Hematopoietic multipotent progenitor cell treated with erythropoietin and hydrocortisone succinate and interleukin-3 and kit ligand, for 17 days (in vitro differentiated cells): Measurements from ENCODE around the gene NIPAL3.
"Not testable (repeated sequence)": the region's sequence is repeated elsewhere in the genome, so short reads cannot be mapped to it uniquely, and the experiment has no call there.

Source experiments
- DNase-seq: peaks from one replicate; pipeline ENCODE4 v3.0.0-alpha.2; 2015; ENCODE audit warnings: low spot score

NIPAL3 gene

DNA sequence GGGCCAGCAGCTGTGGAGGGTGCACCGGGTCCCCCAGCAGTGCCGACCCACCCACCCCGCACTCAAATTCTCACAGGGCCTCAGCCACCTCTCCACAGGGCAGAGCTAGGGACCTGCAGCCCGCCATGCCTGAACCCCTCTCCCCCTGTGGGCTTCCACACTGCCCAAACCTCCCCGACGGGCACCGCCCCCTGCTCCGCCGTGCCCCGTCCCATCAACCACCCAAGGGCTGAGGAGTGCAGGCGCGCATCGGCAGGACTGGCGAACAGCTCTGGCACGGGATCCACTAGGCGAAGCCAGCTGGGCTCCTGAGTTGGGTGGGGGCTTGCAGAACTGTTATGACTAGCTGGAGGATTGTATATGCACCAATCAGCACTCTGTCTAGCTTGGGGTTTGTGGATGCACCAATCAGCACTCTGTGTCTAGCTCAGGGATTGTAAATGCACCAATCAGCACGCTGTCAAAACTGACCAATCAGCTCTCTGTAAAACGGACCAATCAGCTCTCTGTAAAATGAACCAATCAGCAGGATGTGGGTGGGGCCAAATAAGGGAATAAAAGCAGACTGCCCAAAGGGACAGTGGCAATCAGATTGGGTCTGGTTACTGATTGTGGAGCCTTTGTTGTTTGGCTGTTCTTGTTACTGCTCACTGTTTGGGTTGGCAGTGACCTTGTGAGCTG lies 74.6 kb downstream of the NIPAL3 start:
- no peak for DNase-seq

DNA sequence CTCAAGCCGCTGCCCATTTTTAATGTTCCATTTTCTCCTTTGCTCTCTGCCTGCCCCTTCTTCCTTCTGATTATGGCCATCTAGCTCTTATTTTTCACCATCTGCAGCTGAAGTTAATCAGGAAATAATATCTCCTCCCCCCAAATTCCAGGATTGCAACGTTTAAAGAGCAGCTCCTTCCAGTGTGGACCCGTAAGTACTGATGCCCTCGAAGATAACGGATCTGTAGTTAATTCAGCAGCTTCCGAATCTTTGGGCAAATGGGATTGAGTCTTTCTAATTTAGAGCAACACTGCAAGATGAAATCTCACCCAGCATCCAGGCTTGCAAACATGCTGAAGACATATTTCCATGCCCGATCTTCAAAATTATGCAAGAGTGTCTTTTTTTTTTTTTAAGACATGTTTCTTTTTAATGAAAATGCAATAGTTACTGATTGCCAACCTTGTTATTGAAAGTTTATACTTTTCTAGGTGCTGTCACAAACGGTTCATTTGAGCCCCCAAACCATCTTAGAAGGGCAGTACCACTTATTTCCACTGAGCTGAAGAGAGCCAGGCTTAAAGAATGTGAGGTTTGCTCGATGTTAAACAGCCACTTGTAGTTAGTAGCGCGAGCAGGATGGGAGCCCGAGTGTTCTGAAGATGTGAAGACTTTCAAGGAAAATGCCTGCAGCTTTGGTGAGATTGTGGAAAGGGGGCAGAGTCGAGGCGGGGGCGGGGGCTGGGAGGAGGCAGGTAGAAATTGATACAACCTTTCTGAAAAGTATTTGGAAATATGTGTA lies 76.2 kb downstream of the NIPAL3 start:
- no peak for DNase-seq

GRCh38 chr1:24492935-24493334 lies 77.3 kb downstream of the NIPAL3 start:
- DNase-seq, result not testable (repeated sequence)

DNA sequence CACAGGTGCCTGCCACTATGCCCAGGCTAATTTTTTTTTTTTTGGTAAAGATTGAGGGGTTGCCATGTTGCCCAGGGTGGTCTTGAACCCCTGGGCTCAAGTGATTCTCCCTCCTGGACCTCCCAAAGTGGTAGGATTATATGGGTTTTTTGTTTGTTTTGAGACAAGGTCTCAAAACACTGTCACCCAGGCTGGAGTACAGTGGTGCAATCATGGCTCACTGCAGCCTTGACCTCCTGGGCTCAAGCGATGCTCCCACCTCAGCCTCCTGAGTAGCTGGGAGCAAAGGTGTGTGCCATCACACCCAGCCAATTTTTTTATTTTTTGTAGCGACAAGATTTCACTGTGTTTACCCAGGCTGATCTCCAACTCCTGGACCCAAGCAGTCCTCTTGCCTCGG lies 78.2 kb downstream of the NIPAL3 start:
- DNase-seq, result no peak

GRCh38 chr1:24498589-24498988 lies 83.0 kb downstream of the NIPAL3 start:
- DNase-seq, result no peak

DNA sequence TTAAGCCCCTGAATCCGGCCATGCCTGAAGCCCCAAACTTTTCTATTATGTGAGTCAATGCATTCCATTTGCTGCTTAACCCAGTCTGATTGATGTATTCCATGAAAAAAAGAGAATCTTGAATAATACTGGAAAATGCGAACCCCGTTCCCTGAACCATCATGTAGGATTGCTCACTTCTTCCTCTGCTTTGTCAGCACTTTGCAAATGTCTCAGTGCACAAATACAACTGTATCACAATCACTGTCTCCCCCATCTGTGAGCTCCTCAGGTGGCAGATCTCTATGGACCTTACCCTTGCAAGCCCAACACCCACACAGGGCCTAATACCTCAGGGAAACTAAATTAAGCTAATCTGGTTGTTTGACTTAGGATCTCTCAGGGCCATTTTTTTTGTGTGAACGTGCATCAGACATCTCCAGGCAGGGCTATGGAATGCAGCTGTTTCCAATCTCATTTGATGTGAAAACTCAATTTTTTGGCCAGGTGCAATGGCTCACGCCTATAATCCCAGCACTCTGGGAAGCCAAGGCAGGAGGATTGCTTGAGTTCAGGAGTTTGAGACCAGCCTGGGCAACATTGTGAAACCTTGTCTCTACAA lies 84.9 kb downstream of the NIPAL3 start:
- no peak for DNase-seq

DNA sequence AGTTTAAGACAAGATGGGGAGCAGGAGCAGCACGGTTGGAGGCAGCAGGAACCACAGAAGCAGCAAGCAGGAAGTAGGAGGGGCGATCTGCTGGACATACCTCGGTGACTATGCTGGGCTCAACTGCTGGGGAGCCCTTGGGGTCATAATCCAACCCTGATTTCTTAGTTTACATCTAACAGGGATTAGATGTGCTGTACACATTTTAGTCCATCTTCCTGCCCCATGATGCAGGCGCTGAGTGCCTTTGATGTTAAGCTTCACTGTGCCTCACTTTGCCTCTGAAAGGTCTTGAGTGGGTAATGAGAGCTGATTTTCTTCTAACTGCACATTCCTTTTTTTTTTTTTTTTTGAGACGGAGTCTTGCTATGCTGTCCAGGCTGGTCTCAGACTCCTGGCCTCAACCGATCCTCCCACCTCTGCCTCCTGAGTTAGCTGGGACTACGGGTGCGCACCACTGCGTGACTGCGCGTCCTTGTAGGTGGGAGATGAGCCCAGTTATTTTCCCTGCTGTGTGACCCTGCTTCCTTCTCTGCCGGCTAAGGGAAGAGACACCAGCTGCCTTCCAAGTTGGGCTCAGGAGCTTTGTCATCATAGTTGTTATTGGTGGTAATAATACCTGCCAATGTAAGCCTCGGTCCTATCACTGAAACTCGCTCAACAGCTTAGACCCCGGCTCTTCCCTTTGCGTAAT lies 85.9 kb downstream of the NIPAL3 start:
- no peak for DNase-seq

- no peak for DNase-seq
Observed at GRCh38 chr1:24502065-24502708, 86.6 kb downstream of the NIPAL3 start.

GRCh38 chr1:24502709-24503058 lies 87.1 kb downstream of the NIPAL3 start, which contains the start of gene RCAN3:
Gene RCAN3, plus strand, starts transcription at chr1:24502836. Its CDS starts 11,537 bp downstream, at chr1:24514373.
- peak; percentile 46 for DNase-seq

- DNase-seq, result no peak
Observed at GRCh38 chr1:24503059-24503751, 87.6 kb downstream of the NIPAL3 start.

- no peak for DNase-seq
Observed at GRCh38 chr1:24503870-24504523, 88.4 kb downstream of the NIPAL3 start.

GRCh38 chr1:24504560-24504959 lies 89.0 kb downstream of the NIPAL3 start:
- no peak for DNase-seq

DNA sequence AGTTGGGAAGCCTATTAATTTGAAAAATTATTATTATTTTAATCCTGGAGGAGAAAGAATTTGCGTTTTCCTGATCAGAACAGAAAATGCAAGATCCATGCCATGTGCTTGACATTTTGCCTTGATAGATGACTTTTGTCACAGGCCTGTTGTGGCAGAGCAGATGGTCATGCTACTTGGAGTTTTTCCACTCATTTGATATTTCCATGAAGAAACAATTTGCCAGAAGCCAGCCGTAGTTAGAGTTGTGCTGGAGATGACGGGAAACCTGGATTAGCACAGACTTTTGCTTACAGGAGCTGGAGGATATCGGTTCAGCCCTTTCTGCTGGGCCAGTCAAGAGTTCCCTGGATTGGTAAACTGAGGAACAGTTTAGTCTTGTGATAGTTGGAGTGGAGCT lies 90.2 kb downstream of the NIPAL3 start:
- no peak for DNase-seq

GRCh38 chr1:24506691-24507381 lies 91.2 kb downstream of the NIPAL3 start:
- no peak for DNase-seq

DNA sequence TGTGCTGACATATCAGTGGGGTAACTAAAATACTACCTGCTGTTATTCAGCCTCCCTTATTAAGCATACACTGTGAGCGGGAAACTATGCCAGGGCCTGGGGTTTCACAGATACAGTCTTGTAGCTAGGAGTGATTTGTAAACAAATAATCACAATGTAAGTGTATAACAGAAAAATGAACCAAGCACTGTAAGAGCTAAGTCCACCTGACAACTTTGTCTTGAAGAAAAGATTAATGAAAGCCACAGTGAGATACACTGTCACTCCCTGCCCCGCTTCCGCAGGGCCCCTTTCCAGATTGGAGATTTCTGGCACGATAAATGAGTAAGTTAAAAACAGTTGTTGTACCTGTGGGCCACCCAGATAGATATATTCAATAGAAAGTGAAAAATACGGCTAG lies 91.8 kb downstream of the NIPAL3 start:
- no peak for DNase-seq

- no peak for DNase-seq
Observed at GRCh38 chr1:24508911-24509310, 93.3 kb downstream of the NIPAL3 start.

DNA sequence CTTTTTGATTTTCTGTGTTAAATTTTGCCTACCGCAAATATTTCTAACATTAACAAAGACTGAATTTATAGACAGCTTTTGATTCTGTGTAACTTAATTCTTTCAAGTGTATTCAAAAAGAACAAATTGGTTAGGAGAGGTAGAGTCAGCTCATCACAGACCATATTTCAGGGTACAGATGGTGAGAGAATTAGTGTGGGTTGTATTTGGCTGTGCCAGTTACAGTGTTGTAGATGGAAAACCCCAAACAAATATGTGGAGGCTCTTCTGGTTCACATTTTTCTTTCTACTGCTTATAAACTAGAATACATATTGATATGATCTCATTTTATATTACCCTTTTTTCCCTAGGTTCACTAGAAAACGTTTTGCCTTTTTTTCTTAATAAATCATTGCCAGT lies 98.1 kb downstream of the NIPAL3 start:
- no peak for DNase-seq

DNA sequence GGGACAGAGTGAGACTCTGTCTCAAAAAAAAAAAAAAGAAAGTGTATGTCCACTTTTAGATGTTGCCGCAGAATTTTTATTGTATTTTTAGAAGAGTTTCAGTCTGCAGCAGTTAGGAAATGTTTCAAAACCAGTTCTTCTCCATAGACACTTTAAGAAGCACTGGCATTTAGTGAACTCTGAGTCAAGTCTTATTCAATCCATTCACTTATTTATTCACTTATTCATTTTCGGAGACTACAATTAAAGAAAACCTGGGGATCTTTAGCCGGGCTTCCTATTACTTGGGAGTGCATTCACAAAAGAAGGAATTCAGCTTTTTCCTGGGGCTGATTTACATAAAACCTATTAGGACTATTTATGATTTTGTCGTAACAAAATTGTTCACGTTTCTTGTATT lies 99.3 kb downstream of the NIPAL3 start:
- no peak for DNase-seq

GRCh38 chr1:24515671-24516209 lies 100.1 kb downstream of the NIPAL3 start:
- not testable (repeated sequence) for DNase-seq

DNA sequence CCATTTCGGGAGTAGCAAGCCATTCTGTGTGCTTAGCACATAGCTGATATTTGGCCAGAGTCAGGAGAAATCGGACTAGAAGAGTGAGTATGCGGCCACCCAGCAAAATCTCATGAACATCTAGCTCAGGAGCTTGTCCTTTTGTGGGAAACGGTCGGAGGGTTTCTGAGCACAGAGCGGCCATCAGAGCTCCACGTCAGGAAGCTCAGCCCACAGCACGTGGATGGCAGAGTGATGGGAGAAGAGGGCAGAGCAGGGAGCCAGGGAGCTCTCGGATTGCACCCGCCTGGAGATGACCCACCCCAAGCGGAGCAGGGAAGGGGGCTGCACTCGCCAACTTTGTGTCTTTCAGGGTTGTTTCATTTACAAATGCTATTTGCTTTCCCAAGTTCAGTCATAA lies 100.9 kb downstream of the NIPAL3 start:
- DNase-seq, result no peak
